CD8-positive, alpha-beta memory T cell (primary cell): Measurements from ENCODE around the gene WDFY2. TPM values are rescaled to one million over a fixed set of nuclear protein-coding genes. Genes with fewer than 3 reads are reported as not detected.

ENCODE experiments used
- CTCF ChIA-PET: fragments of 350-600 bp; sonication (Branson Sonifier 250); formaldehyde crosslinking; loops from one replicate; lab custom pipeline; 2021; ENCODE audit warnings: antibody characterized with exemption; lab: Charles Lee
- POLR2A ChIA-PET: fragments of 350-600 bp; sonication (Branson Sonifier 250); formaldehyde crosslinking; loops from one replicate; lab custom pipeline; 2021; ENCODE audit warnings: antibody characterized with exemption; lab: Charles Lee
- DNase-seq, 5 donors: peaks; one replicate each; pipeline versions ENCODE4 v3.0.0 to v3.0.0-alpha.2; 2020 to 2022; ENCODE audit warnings: mixed read lengths in 1 of 5
- H3K27ac ChIP-seq: one replicate; pipeline ENCODE4 v1.7.0; 2013; ENCODE audit warnings: low read depth, mild to moderate bottlenecking, low read length, moderate library complexity
- H3K27me3 ChIP-seq: 2 replicates; pipeline ENCODE4 v1.7.0; 2013; ENCODE audit warnings: low read length, mild to moderate bottlenecking; ENCODE audit not compliant: insufficient read depth, poor library complexity, severe bottlenecking
- H3K36me3 ChIP-seq: 2 replicates; pipeline ENCODE4 v1.7.0; 2013; ENCODE audit warnings: mild to moderate bottlenecking, low read length, moderate library complexity; ENCODE audit not compliant: insufficient read depth
- H3K4me1 ChIP-seq: 2 replicates; pipeline ENCODE4 v1.7.0; 2013; ENCODE audit warnings: mild to moderate bottlenecking, low read length, moderate library complexity; ENCODE audit not compliant: insufficient read depth
- H3K4me3 ChIP-seq: 2 replicates; pipeline ENCODE4 v1.7.0; 2013; ENCODE audit warnings: mild to moderate bottlenecking, low read length
- H3K9me3 ChIP-seq: 2 replicates; pipeline ENCODE4 v1.7.0; 2013; ENCODE audit warnings: mild to moderate bottlenecking, low read length
- H3K27ac Mint-ChIP-seq, 8 donors: one replicate each; pipeline ENCODE4 v1.8.0; 2020 to 2021; ENCODE audit warnings: mixed read lengths in 8 of 8, mild to moderate bottlenecking in 6 of 8, inconsistent platforms in 3 of 8, moderate library complexity in 3 of 8
- H3K27me3 Mint-ChIP-seq, 2 donors: one replicate each; pipeline ENCODE4 v1.8.0; 2020 to 2021; ENCODE audit warnings: mixed read lengths in 2 of 2, mild to moderate bottlenecking in 1 of 2, moderate library complexity in 1 of 2
- H3K36me3 Mint-ChIP-seq, 3 donors: one replicate each; pipeline ENCODE4 v1.8.0; 2020 to 2021; ENCODE audit warnings: mixed read lengths in 3 of 3, inconsistent platforms in 1 of 3, mild to moderate bottlenecking in 1 of 3
- H3K4me1 Mint-ChIP-seq, 3 donors: one replicate each; pipeline ENCODE4 v1.8.0; 2020 to 2021; ENCODE audit warnings: mixed read lengths in 3 of 3, inconsistent platforms in 1 of 3, mild to moderate bottlenecking in 1 of 3
- H3K4me3 Mint-ChIP-seq, 7 donors: one replicate each; pipeline ENCODE4 v1.8.0; 2020 to 2021; ENCODE audit warnings: mixed read lengths in 7 of 7, mild to moderate bottlenecking in 6 of 7, moderate library complexity in 4 of 7, inconsistent platforms in 2 of 7
- H3K9me3 Mint-ChIP-seq, 5 donors: one replicate each; pipeline ENCODE4 v1.8.0; 2020 to 2022; ENCODE audit warnings: mixed read lengths in 5 of 5, mild to moderate bottlenecking in 3 of 5, moderate library complexity in 2 of 5, inconsistent platforms in 1 of 5
- polyA plus RNA-seq: library from polyadenylated mRNA; unstranded; fragments of 300-500 nt; fragmentation: Illumina TruSeq; gene quantifications from one replicate; pipeline ENCODE4 v1.2.3, GENCODE V29; 2021
- total RNA-seq, 2 experiments: library from RNA; stranded (reverse); gene quantifications; one replicate each; pipeline ENCODE4 v1.2.3, GENCODE V29; 2021

Gene WDFY2
- total and polyA plus RNA-seq, 3 experiments from 2014 or later = 3.9 to 7.1 (median 6.1) TPM

DNA sequence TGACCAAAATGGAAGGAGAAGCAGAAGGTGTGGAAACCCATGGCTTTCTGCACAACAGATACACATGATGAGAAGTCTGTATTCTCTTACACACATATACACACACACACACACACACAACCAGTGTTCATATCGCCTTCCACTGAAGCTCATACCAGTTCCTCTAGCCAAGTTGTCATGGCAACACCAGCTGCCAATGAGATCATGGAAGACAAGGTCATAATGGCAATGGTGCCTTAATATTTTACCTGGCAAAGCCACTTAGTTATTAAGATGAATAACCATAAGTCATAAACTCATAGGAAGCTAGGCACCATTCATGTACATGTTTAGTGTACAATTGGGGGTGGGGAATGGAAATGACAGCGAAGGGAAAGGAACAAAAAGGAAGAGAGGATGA is 222.3 kb downstream of the WDFY2 start:
- peaks cover 0 to 8% of the 10 kb centered on the region in 2 donors for H3K27me3 Mint-ChIP-seq
- H3K9me3 ChIP-seq = no peaks in the 10 kb centered on the region
- H3K4me3 Mint-ChIP-seq = peak overlapping the region in 2 of 7 donors; percentile 27 to 93
- no peak overlapping the region for H3K27ac ChIP-seq
- no peak for DNase-seq
- no peaks in the 10 kb centered on the region for H3K27me3 ChIP-seq
- H3K9me3 Mint-ChIP-seq = peaks cover 0 to 4% (median 0%) of the 10 kb centered on the region in 5 donors
- H3K27ac Mint-ChIP-seq = peak overlapping the region; percentile 48 to 100 (median 98)
- ChIA-PET CTCF (interaction anchor here (0.8 to 4.4 kb wide), 5 partner anchors 8 to 26 kb away, joined by 4 to 23 read pairs (median 12); no protein-coding TSS in a partner anchor), POLR2A (interaction anchor here (1.9 kb wide), 1 partner anchor 353 kb away, joined by 8 read pairs; the partner anchor contains the start of gene INTS6)
- no peak overlapping the region for H3K4me3 ChIP-seq
- H3K4me1 ChIP-seq = peaks cover 38% of the 10 kb centered on the region
- H3K4me1 Mint-ChIP-seq = peaks cover 46 to 52% (median 47%) of the 10 kb centered on the region in 3 donors
- H3K36me3 ChIP-seq = peaks cover 8% of the 10 kb centered on the region
- H3K36me3 Mint-ChIP-seq = peaks cover 8 to 17% (median 9%) of the 10 kb centered on the region in 3 donors

GRCh38 chr13:51807041-51807440 is 222.8 kb downstream of the WDFY2 start:
- Mint-ChIP-seq H3K9me3 (peaks cover 0 to 2% (median 0%) of the 10 kb centered on the region in 5 donors), H3K4me3 (peak overlapping the region in 1 of 7 donors; percentile 93), H3K27ac (peak overlapping the region in 7 of 8 donors; percentile 65 to 100 (median 98)), H3K4me1 (peaks cover 42 to 51% (median 43%) of the 10 kb centered on the region in 3 donors), H3K27me3 (peaks cover 0 to 8% of the 10 kb centered on the region in 2 donors), H3K36me3 (peaks cover 9 to 17% (median 9%) of the 10 kb centered on the region in 3 donors)
- Histone ChIP-seq H3K4me3 (no peak overlapping the region), H3K27me3 (no peaks in the 10 kb centered on the region), H3K9me3 (no peaks in the 10 kb centered on the region), H3K27ac (no peak overlapping the region), H3K4me1 (peaks cover 38% of the 10 kb centered on the region), H3K36me3 (peaks cover 8% of the 10 kb centered on the region)
- ChIA-PET CTCF (interaction anchor here (1.7 to 4.4 kb wide), 4 partner anchors 8 to 25 kb away, joined by 4 to 23 read pairs (median 15); no protein-coding TSS in a partner anchor), POLR2A (no interaction called here)
- DNase-seq = no peak

- H3K36me3 Mint-ChIP-seq = peaks cover 9 to 18% (median 10%) of the 10 kb centered on the region in 3 donors
- peaks cover 28% of the 10 kb centered on the region for H3K4me1 ChIP-seq
- no peak for DNase-seq
- H3K9me3 Mint-ChIP-seq = no peaks in the 10 kb centered on the region
- peaks cover 27 to 41% (median 28%) of the 10 kb centered on the region in 3 donors for H3K4me1 Mint-ChIP-seq
- H3K36me3 ChIP-seq = peaks cover 8% of the 10 kb centered on the region
- H3K9me3 ChIP-seq = no peaks in the 10 kb centered on the region
- H3K4me3 Mint-ChIP-seq = peak overlapping the region in 1 of 7 donors; percentile 41
- no peak overlapping the region for H3K27ac ChIP-seq
- ChIA-PET POLR2A (interaction anchor here (0.7 kb wide), 1 partner anchor 9 kb away, joined by 3 read pairs; no protein-coding TSS in a partner anchor), CTCF (interaction anchor here (0.6 to 4.4 kb wide), 2 partner anchors 24 to 637 kb away, joined by 3 to 23 read pairs; no protein-coding TSS in a partner anchor)
- H3K27ac Mint-ChIP-seq = peak overlapping the region in 6 of 8 donors; percentile 3 to 83 (median 74)
- H3K27me3 Mint-ChIP-seq = peaks cover 0 to 5% of the 10 kb centered on the region in 2 donors
- no peak overlapping the region for H3K4me3 ChIP-seq
- H3K27me3 ChIP-seq = no peaks in the 10 kb centered on the region
These were observed 224.5 kb downstream of the WDFY2 start for GRCh38 chr13:51808811-51809210.

DNA sequence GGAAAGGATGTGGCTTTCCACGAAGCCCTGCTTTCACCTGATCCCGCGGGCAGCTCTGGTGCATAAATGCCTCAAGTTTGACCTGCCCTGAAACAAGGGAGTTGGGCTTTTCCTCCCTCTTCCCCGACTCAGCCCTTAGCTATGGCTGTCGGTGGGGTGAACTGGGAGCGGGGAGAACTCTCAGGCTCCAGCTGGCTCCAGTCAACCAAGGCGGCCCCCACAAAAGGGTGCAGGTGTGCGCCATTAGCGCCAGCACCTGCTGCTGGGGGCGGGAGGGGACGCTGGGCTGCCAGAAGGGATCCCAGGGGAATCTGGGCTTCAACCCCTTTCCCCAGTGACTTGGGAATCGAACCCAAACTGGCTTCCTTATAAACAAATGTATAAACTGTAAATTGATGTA is 226.8 kb downstream of the WDFY2 start:
- Histone ChIP-seq H3K4me1 (peaks cover 26% of the 10 kb centered on the region), H3K4me3 (no peak overlapping the region), H3K27me3 (no peaks in the 10 kb centered on the region), H3K27ac (no peak overlapping the region), H3K9me3 (no peaks in the 10 kb centered on the region), H3K36me3 (peaks cover 8% of the 10 kb centered on the region)
- Mint-ChIP-seq H3K4me1 (peaks cover 18 to 35% (median 21%) of the 10 kb centered on the region in 3 donors), H3K27ac (no peak overlapping the region), H3K36me3 (peaks cover 9 to 14% (median 10%) of the 10 kb centered on the region in 3 donors), H3K9me3 (no peaks in the 10 kb centered on the region), H3K4me3 (no peak overlapping the region), H3K27me3 (no peaks in the 10 kb centered on the region)
- POLR2A ChIA-PET = interaction anchor here (0.7 kb wide), 1 partner anchor 14 kb away, joined by 4 read pairs; no protein-coding TSS in a partner anchor
- CTCF ChIA-PET = interaction anchor here (1.2 to 7.7 kb wide), 5 partner anchors 9 to 24 kb away, joined by 3 to 188 read pairs (median 4); no protein-coding TSS in a partner anchor
- DNase-seq = no peak

DNA sequence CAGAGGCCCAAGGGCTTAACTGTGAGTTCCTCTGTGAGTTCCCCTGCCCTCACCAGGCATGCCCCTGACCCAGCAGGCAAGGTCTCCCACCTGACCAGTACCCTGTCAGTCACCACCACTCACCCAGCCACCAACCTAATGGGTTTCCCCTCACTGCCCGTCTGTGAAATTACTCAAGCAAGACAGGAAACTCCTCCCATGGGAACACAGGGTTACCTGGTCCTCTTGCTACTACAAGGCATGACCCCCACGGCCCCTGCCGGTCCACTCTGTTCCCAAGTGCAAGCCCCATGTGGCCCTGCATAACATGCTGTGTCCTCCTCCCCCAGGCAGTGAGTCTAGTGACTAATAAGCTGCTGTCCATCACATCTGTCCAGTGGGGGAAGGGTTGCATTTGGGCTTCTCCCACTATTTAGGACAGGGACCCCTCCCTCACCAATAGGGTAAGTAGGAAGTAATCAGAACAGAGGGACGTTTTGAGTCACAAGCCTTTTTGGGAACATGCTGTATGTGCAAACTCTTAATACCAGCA is 227.7 kb downstream of the WDFY2 start:
- no peaks in the 10 kb centered on the region for H3K27me3 ChIP-seq
- CTCF ChIA-PET = interaction anchor here (1.2 to 7.7 kb wide), 4 partner anchors 14 to 30 kb away, joined by 3 to 188 read pairs (median 56); no protein-coding TSS in a partner anchor
- POLR2A ChIA-PET = no interaction called here
- H3K4me3 ChIP-seq = no peak overlapping the region
- Mint-ChIP-seq H3K4me1 (peaks cover 20 to 36% (median 22%) of the 10 kb centered on the region in 3 donors), H3K36me3 (peaks cover 9 to 16% (median 13%) of the 10 kb centered on the region in 3 donors), H3K4me3 (peak overlapping the region in 1 of 7 donors; percentile 15), H3K27ac (peak overlapping the region in 2 of 8 donors; percentile 50 to 64), H3K9me3 (no peaks in the 10 kb centered on the region), H3K27me3 (no peaks in the 10 kb centered on the region)
- H3K9me3 ChIP-seq = no peaks in the 10 kb centered on the region
- DNase-seq = no peak
- peaks cover 32% of the 10 kb centered on the region for H3K4me1 ChIP-seq
- no peak overlapping the region for H3K27ac ChIP-seq
- H3K36me3 ChIP-seq = peaks cover 8% of the 10 kb centered on the region

GRCh38 chr13:51814071-51814470 is 229.8 kb downstream of the WDFY2 start:
- CTCF ChIA-PET = interaction anchor here (0.7 to 7.7 kb wide), 12 partner anchors 9 to 387 kb away, joined by 3 to 188 read pairs (median 10); partner anchors contain the start of genes INTS6, NEK5 and TMEM272
- H3K36me3 Mint-ChIP-seq = peaks cover 9 to 22% (median 15%) of the 10 kb centered on the region in 3 donors
- H3K4me1 Mint-ChIP-seq = peaks cover 33 to 47% (median 38%) of the 10 kb centered on the region in 3 donors

DNA sequence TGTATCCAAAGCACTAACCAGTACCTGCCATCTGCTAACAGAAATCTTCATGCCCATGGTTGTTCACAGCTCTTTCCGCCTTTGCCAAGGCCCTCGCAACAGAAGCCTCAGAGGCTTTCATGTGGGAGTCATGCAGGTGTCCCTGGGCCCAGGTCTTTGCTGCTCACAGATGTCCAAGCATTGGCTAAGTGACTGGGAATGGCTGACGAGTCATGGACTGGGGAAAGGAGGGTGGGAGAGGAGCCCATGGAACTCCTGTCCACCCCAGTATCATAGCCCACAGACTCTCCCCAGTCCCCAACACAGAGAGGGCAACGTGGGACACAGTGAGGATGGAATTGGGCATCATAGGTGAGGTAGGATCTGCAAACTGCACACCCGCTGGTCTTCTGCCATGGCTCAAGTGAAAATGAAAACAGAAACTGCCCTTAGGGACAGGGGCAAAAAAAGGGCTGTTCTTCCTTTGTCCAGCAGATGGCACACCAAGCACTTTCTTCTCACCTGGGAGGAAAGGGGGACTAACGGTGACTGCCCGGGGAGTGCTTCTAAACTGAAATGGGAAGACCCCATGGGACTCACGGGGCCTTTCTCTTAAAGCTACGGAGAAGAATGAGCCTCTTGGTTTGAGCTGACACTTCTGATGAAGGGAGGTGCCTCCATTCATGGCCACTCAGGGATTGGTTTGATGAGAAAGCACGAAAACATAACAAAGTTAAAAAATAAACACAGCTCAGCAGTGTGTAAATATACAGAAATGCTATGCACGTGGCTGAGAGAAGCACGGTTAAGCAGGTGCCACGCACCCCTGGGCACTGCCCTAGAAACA is 230.8 kb downstream of the WDFY2 start:
- Mint-ChIP-seq H3K4me3 (peak overlapping the region in 6 of 7 donors; percentile 14 to 73 (median 63)), H3K27me3 (peaks cover 0 to 3% of the 10 kb centered on the region in 2 donors), H3K27ac (peak overlapping the region; percentile 60 to 94 (median 86)), H3K9me3 (no peaks in the 10 kb centered on the region), H3K4me1 (peaks cover 42 to 56% (median 48%) of the 10 kb centered on the region in 3 donors), H3K36me3 (peaks cover 0 to 16% (median 8%) of the 10 kb centered on the region in 3 donors)
- CTCF ChIA-PET = interaction anchor here (0.7 to 7.7 kb wide), 25 partner anchors 8 to 386 kb away, joined by 3 to 188 read pairs (median 4); partner anchors contain the start of genes INTS6, NEK5 and TMEM272
- Histone ChIP-seq H3K4me1 (peaks cover 62% of the 10 kb centered on the region), H3K9me3 (no peaks in the 10 kb centered on the region), H3K27me3 (no peaks in the 10 kb centered on the region), H3K27ac (no peak overlapping the region), H3K36me3 (no peaks in the 10 kb centered on the region), H3K4me3 (peak overlapping the region; percentile 30)
- POLR2A ChIA-PET = interaction anchor here (0.6 to 1.7 kb wide), 7 partner anchors 10 to 362 kb away, joined by 3 to 11 read pairs (median 4); partner anchors contain the start of gene INTS6
- peak; percentile 55 to 81 (median 73) for DNase-seq

More at GRCh38 chr13:51814071-51814470, 229.8 kb downstream of the WDFY2 start:
- no peak for DNase-seq
- no peak overlapping the region for H3K27ac ChIP-seq
- Mint-ChIP-seq H3K9me3 (no peaks in the 10 kb centered on the region), H3K27me3 (no peaks in the 10 kb centered on the region), H3K27ac (peak overlapping the region in 5 of 8 donors; percentile 8 to 84 (median 67)), H3K4me3 (peak overlapping the region in 1 of 7 donors; percentile 4)
- no peak overlapping the region for H3K4me3 ChIP-seq
- H3K4me1 ChIP-seq = peaks cover 52% of the 10 kb centered on the region
- no peaks in the 10 kb centered on the region for H3K27me3 ChIP-seq
- POLR2A ChIA-PET = interaction anchor here (1.0 to 1.4 kb wide), 2 partner anchors 9 to 11 kb away, joined by 3 to 4 read pairs; no protein-coding TSS in a partner anchor
- H3K36me3 ChIP-seq = peaks cover 2% of the 10 kb centered on the region
- H3K9me3 ChIP-seq = no peaks in the 10 kb centered on the region
